Endodermal cell (in vitro differentiated cells): ENCODE data around the gene ANKRD2. TPM values are rescaled to one million over a fixed set of nuclear protein-coding genes. Genes with fewer than 3 reads are reported as not detected.

Experiments
- DNase-seq: peaks from one replicate; pipeline ENCODE4 v3.0.0-alpha.2; 2017
- H3K27ac ChIP-seq: 2 replicates; pipeline ENCODE4 v1.5.1; 2013; ENCODE audit warnings: mild to moderate bottlenecking, low read depth, low read length, moderate library complexity
- H3K27me3 ChIP-seq: 2 replicates; pipeline ENCODE4 v1.6.1; 2013; ENCODE audit warnings: mild to moderate bottlenecking, low read length, moderate library complexity; ENCODE audit not compliant: insufficient read depth, control insufficient read depth, poor library complexity, severe bottlenecking
- H3K36me3 ChIP-seq: 2 replicates; pipeline ENCODE4 v1.7.0; 2013; ENCODE audit warnings: mild to moderate bottlenecking, low read length, moderate library complexity; ENCODE audit not compliant: control insufficient read depth, insufficient read depth
- H3K4me1 ChIP-seq: one replicate; pipeline ENCODE4 v1.7.0; 2013; ENCODE audit warnings: low read length; ENCODE audit not compliant: control insufficient read depth, insufficient read depth
- H3K4me3 ChIP-seq: 2 replicates; pipeline ENCODE4 v1.5.1; 2013; ENCODE audit warnings: mild to moderate bottlenecking, low read length, moderate library complexity
- H3K9ac ChIP-seq: 2 replicates; pipeline ENCODE4 v1.6.1; 2013; ENCODE audit warnings: mild to moderate bottlenecking, low read length, moderate library complexity; ENCODE audit not compliant: poor library complexity, severe bottlenecking; ENCODE audit errors: extremely low read depth
- H3K9me3 ChIP-seq: 2 replicates; pipeline ENCODE4 v1.6.1; 2013; ENCODE audit warnings: mild to moderate bottlenecking, low read length, moderate library complexity; ENCODE audit not compliant: control insufficient read depth
- H3K27ac Mint-ChIP-seq: 2 replicates; pipeline ENCODE4 v1.8.0; 2020; ENCODE audit warnings: mixed read lengths
- H3K27me3 Mint-ChIP-seq: 2 replicates; pipeline ENCODE4 v1.8.0; 2021; ENCODE audit warnings: mild to moderate bottlenecking, mixed read lengths; ENCODE audit not compliant: insufficient read depth
- H3K36me3 Mint-ChIP-seq: 2 replicates; pipeline ENCODE4 v1.8.0; 2020; ENCODE audit warnings: low read depth, mixed read lengths
- H3K4me1 Mint-ChIP-seq: 2 replicates; pipeline ENCODE4 v1.8.0; 2020; ENCODE audit warnings: mixed read lengths
- H3K4me3 Mint-ChIP-seq: 2 replicates; pipeline ENCODE4 v1.8.0; 2020; ENCODE audit warnings: mild to moderate bottlenecking, moderate library complexity, mixed read lengths
- H3K9me3 Mint-ChIP-seq: 2 replicates; pipeline ENCODE4 v1.8.0; 2020; ENCODE audit warnings: mild to moderate bottlenecking, mixed read lengths
- WGBS, 2 experiments: methylation state at CpG; one replicate each; pipeline versions ENCODE4 v1.1.5 to v1.1.7; 2013; ENCODE audit warnings: missing lambda C conversion rate in 2 of 2, mixed read lengths in 1 of 2; ENCODE audit not compliant: insufficient coverage in 1 of 2, insufficient read length in 1 of 2; 5-methylcytosine and 5-hydroxymethylcytosine counted together
- total RNA-seq, 2 donors: library from RNA; stranded (reverse); fragmentation: NEBNext Ultra II Directional in 1 of 2; extraction: Animal tissue kit (Norgen Biotek cat#: 25700) in 1 of 2; gene quantifications; 2 replicates in 1 of 2; 3 replicates in 1 of 2; pipeline ENCODE4 v1.2.1, GENCODE V29; 2021
- TF ChIP-seq, protein P1 (sequence below): fragments of 200-600 bp; sonication (generic); conservative IDR thresholded peaks from 2 replicates; pipeline ENCODE4 v1.5.0; 2021; ENCODE audit warnings: antibody characterized with exemption, mild to moderate bottlenecking

ANKRD2 gene
- total RNA-seq, 2 donors from 2014 or later = not detected

DNA sequence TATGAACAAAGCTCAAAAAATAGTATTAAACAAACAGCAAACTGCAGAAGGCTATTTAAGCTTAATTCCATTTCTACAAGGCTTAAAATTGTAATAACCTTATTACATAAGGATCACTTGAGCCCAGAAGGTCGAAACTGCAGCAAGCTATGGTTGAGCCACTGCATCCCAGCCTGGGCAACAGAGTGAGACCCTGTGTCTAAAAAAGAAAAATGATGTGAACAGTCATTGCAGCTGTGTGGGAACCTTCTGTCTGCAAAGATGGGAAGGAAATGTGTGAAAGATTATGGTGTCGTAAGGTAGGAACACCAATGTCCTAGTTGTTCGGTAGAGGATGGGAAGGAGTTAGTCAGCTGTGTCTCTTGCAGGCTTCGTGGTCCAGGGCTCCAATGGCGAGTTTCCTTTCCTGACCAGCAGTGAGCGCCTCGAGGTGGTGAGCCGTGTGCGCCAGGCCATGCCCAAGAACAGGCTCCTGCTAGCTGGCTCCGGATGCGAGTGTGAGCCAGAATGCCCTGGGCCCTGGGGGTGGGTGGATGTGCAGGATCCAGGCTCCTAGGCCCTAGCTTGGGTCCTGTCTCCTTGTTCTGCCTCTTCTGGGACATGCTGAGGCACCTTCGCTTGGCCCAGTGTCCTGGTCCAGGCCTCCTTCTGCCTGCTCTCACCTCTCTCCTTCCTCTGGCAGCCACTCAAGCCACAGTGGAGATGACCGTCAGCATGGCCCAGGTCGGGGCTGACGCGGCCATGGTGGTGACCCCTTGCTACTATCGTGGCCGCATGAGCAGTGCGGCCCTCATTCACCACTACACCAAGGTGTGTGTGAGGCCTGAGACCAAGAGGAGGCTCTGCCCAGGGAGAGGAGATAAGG, 26.1 kb downstream of the ANKRD2 start:
- Histone ChIP-seq H3K27ac (no peak overlapping the region), H3K4me3 (no peak overlapping the region), H3K27me3 (no peaks in the 10 kb centered on the region), H3K9me3 (no peaks in the 10 kb centered on the region), H3K4me1 (no peaks in the 10 kb centered on the region), H3K9ac (no peak overlapping the region), H3K36me3 (no peaks in the 10 kb centered on the region)
- Mint-ChIP-seq H3K27me3 (no peaks in the 10 kb centered on the region), H3K9me3 (no peaks in the 10 kb centered on the region), H3K4me1 (no peaks in the 10 kb centered on the region), H3K4me3 (no peak overlapping the region), H3K36me3 (no peaks in the 10 kb centered on the region), H3K27ac (no peak overlapping the region)
- TF ChIP-seq, protein P1, sequence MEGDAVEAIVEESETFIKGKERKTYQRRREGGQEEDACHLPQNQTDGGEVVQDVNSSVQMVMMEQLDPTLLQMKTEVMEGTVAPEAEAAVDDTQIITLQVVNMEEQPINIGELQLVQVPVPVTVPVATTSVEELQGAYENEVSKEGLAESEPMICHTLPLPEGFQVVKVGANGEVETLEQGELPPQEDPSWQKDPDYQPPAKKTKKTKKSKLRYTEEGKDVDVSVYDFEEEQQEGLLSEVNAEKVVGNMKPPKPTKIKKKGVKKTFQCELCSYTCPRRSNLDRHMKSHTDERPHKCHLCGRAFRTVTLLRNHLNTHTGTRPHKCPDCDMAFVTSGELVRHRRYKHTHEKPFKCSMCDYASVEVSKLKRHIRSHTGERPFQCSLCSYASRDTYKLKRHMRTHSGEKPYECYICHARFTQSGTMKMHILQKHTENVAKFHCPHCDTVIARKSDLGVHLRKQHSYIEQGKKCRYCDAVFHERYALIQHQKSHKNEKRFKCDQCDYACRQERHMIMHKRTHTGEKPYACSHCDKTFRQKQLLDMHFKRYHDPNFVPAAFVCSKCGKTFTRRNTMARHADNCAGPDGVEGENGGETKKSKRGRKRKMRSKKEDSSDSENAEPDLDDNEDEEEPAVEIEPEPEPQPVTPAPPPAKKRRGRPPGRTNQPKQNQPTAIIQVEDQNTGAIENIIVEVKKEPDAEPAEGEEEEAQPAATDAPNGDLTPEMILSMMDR = no peak
- 94 to 99% methylated on average over 12 to 19 of the region's 19 CpGs for WGBS, 2 experiments
- DNase-seq = no peak

DNA sequence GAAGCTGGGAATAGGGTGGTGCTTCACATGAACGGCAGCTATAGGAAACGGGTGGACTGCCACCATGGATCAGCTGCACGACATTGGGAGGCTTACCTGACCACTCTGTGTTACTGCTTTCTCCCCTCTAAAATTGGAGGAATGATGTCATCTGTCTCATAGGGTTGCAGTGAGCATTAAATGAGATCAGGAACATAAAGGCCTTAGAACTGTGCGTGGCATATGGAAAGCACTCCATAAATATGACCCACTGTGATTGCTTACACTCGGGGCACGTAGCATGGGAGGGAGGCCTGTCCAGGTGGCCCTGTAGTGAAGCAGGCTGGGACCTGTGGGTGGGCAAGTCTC, 26.7 kb downstream of the ANKRD2 start:
- H3K9me3 ChIP-seq = no peaks in the 10 kb centered on the region
- Mint-ChIP-seq H3K4me1 (no peaks in the 10 kb centered on the region), H3K27me3 (no peaks in the 10 kb centered on the region), H3K4me3 (no peak overlapping the region), H3K36me3 (no peaks in the 10 kb centered on the region), H3K27ac (no peak overlapping the region), H3K9me3 (no peaks in the 10 kb centered on the region)
- no peak for DNase-seq
- no peak overlapping the region for H3K27ac ChIP-seq
- 94 to 95% methylated on average over 5 to 6 of the region's 6 CpGs for WGBS, 2 experiments
- H3K9ac ChIP-seq = no peak overlapping the region
- no peaks in the 10 kb centered on the region for H3K27me3 ChIP-seq
- no peak overlapping the region for H3K4me3 ChIP-seq
- TF ChIP-seq, protein P1 = no peak
- H3K36me3 ChIP-seq = no peaks in the 10 kb centered on the region
- no peaks in the 10 kb centered on the region for H3K4me1 ChIP-seq

DNA sequence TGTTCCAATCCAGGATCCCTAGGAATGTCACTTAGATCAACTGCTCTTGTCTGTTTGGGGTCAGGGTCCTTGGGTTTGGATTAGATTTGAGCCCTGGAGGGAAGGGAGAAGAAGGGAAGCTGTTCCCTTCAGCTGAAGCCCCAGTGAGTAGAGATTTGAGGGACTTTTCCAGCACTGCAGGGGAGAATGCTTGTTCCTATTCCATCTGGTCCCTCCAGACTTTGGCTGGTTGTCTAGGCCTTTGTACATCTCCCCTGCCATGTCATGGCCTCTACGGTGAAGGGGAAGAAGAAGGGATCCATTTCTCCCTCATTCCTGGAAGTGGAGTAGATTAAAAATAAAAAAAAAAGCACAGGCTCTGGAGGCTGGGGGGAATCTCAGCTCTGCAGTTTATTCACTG, 28.0 kb downstream of the ANKRD2 start:
- Histone ChIP-seq H3K4me1 (no peaks in the 10 kb centered on the region), H3K9me3 (no peaks in the 10 kb centered on the region), H3K27ac (no peak overlapping the region), H3K36me3 (no peaks in the 10 kb centered on the region), H3K9ac (no peak overlapping the region), H3K27me3 (no peaks in the 10 kb centered on the region), H3K4me3 (no peak overlapping the region)
- TF ChIP-seq, protein P1 = no peak
- Mint-ChIP-seq H3K27ac (no peak overlapping the region), H3K4me3 (no peak overlapping the region), H3K4me1 (no peaks in the 10 kb centered on the region), H3K27me3 (no peaks in the 10 kb centered on the region), H3K36me3 (no peaks in the 10 kb centered on the region), H3K9me3 (no peaks in the 10 kb centered on the region)
- no peak for DNase-seq
- 90% methylated on average over 1 of the region's 1 CpG; no CpG with 5 or more reads in 1 of the 2 experiments for WGBS, 2 experiments
